HG03097 (cell line): ENCODE data around the gene HNMT.
"Not testable (repeated sequence)": the region's sequence is repeated elsewhere in the genome, so short reads cannot be mapped to it uniquely, and the experiment has no call there.

Experiments used
- ATAC-seq: cut with Tn5 transposase; IDR thresholded peaks from one replicate; pipeline ENCODE4 v1.9.1; 2021; ENCODE audit not compliant: unreplicated experiment, low FRiP score

Gene HNMT

GRCh38 chr2:137964066-137964858 lies at the start of gene HNMT:
TSS of gene HNMT (plus strand) at chr2:137964473. CDS start at chr2:137964492, 19 bp downstream.
- ATAC-seq, result no peak

- ATAC-seq, result no peak
Observed at GRCh38 chr2:137921105-137921880, 43.0 kb upstream of the HNMT start.

- not testable (repeated sequence) for ATAC-seq
Observed at GRCh38 chr2:137922171-137922570, 42.1 kb upstream of the HNMT start.

GRCh38 chr2:137924019-137924418 lies 40.3 kb upstream of the HNMT start:
- ATAC-seq, result no peak

- no peak for ATAC-seq
Observed at GRCh38 chr2:137925599-137925998, 38.7 kb upstream of the HNMT start.

- ATAC-seq, result no peak
Observed at GRCh38 chr2:137927846-137928245, 36.4 kb upstream of the HNMT start.

- no peak for ATAC-seq
Observed at GRCh38 chr2:137928547-137929518, 35.4 kb upstream of the HNMT start.

GRCh38 chr2:137929519-137929916 lies 34.8 kb upstream of the HNMT start:
- ATAC-seq, result no peak

GRCh38 chr2:137930146-137930545 lies 34.1 kb upstream of the HNMT start:
- no peak for ATAC-seq

GRCh38 chr2:137935591-137935990 lies 28.7 kb upstream of the HNMT start:
- ATAC-seq, result no peak

GRCh38 chr2:137937246-137937645 lies 27.0 kb upstream of the HNMT start:
- no peak for ATAC-seq

GRCh38 chr2:137937778-137938177 lies 26.5 kb upstream of the HNMT start:
- no peak for ATAC-seq

GRCh38 chr2:137938204-137938603 lies 26.1 kb upstream of the HNMT start:
- ATAC-seq, result no peak

- no peak for ATAC-seq
Observed at GRCh38 chr2:137939026-137939425, 25.2 kb upstream of the HNMT start.

- ATAC-seq, result no peak
Observed at GRCh38 chr2:137940154-137940553, 24.1 kb upstream of the HNMT start.

GRCh38 chr2:137942037-137942832 lies 22.0 kb upstream of the HNMT start:
- no peak for ATAC-seq

- no peak for ATAC-seq
Observed at GRCh38 chr2:137942833-137943677, 21.2 kb upstream of the HNMT start.

GRCh38 chr2:137943678-137944347 lies 20.5 kb upstream of the HNMT start:
- ATAC-seq, result no peak
